Upper lobe of left lung (tissue), 4 donors: ENCODE data around the gene PLEKHG3.

ENCODE experiments used
- EP300 ChIP-seq, 4 donors: sonication (generic); formaldehyde crosslinking; IDR thresholded peaks; one replicate each; pipeline ENCODE4 v1.5.1; 2017; ENCODE audit warnings: antibody characterized with exemption in 4 of 4, control low read depth in 2 of 4
- POLR2A ChIP-seq, 4 donors: fragments of 450-650 bp; IDR thresholded peaks; one replicate each; pipeline ENCODE4 v1.5.1; 2016 to 2017; ENCODE audit warnings: antibody characterized with exemption in 4 of 4, mild to moderate bottlenecking in 2 of 4
- TF ChIP-seq, protein P1 (sequence below), 6 experiments: fragments of 450-650 bp in 4 of 6; fragments of 200-600 bp in 2 of 6; sonication (generic) in 2 of 6; IDR thresholded peaks; one replicate each; pipeline ENCODE4 v1.5.1; 2016 to 2019; ENCODE audit warnings: antibody characterized with exemption in 6 of 6

DNA sequence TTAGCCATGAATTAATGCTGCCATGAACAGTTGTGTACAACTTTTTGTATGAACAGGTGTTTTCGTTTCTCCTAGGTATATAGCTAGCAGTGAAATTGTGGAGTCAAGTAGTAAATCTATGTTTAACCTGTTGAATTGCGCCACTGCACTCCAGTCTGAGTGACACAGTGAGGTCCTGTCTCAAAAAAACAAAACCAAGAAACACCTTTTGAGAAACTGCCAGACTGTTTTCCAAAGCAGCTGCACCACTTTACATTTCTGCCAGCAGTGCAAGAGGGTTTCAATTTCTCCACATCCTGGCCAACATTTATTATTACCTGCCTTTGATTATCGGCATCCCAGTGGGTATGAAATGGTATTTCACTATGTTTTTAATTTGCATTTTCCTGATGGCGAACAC is 3.3 kb upstream of the PLEKHG3 start:
- TF ChIP-seq, protein P1, sequence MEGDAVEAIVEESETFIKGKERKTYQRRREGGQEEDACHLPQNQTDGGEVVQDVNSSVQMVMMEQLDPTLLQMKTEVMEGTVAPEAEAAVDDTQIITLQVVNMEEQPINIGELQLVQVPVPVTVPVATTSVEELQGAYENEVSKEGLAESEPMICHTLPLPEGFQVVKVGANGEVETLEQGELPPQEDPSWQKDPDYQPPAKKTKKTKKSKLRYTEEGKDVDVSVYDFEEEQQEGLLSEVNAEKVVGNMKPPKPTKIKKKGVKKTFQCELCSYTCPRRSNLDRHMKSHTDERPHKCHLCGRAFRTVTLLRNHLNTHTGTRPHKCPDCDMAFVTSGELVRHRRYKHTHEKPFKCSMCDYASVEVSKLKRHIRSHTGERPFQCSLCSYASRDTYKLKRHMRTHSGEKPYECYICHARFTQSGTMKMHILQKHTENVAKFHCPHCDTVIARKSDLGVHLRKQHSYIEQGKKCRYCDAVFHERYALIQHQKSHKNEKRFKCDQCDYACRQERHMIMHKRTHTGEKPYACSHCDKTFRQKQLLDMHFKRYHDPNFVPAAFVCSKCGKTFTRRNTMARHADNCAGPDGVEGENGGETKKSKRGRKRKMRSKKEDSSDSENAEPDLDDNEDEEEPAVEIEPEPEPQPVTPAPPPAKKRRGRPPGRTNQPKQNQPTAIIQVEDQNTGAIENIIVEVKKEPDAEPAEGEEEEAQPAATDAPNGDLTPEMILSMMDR (IDR thresholded peaks at IDR 0.05): no peak
- no peak for TF ChIP-seq POLR2A (IDR thresholded peaks at IDR 0.05)
- no peak for TF ChIP-seq EP300 (IDR thresholded peaks at IDR 0.05)
